Lower leg skin (tissue), 3 donors: ENCODE results near the gene TMEM45A.

ENCODE experiments used
- CTCF ChIP-seq, 3 donors: fragments of 450-650 bp; IDR thresholded peaks; one replicate each; pipeline ENCODE4 v1.5.1; 2016; ENCODE audit warnings: antibody characterized with exemption in 3 of 3, mild to moderate bottlenecking in 3 of 3, moderate library complexity in 2 of 3
- POLR2A ChIP-seq, 2 donors: fragments of 450-650 bp; IDR thresholded peaks; one replicate each; pipeline ENCODE4 v1.6.1; 2016 to 2017; ENCODE audit warnings: antibody characterized with exemption in 2 of 2, mild to moderate bottlenecking in 1 of 2, moderate library complexity in 1 of 2

GRCh38 chr3:100523050-100523760, 30.8 kb downstream of the TMEM45A start:
- TF ChIP-seq POLR2A (IDR thresholded peaks at IDR 0.05) (no peak), CTCF (IDR thresholded peaks at IDR 0.05) (no peak)
